Stimulated activated naive CD8-positive, alpha-beta T cell treated with anti-CD3 and anti-CD28 coated beads, Interleukin-15, Interleukin-2, amounts not matched to agents 100 ng/mL and 50 ng/mL, for 24 hours (primary cell): Measurements from ENCODE around the gene ATP8A2.

ENCODE experiments used
- H3K27ac Mint-ChIP-seq: one replicate; pipeline ENCODE4 v1.8.0; 2021; ENCODE audit warnings: mild to moderate bottlenecking, mixed read lengths
- H3K27me3 Mint-ChIP-seq: one replicate; pipeline ENCODE4 v1.8.0; 2021; ENCODE audit warnings: mixed read lengths
- H3K36me3 Mint-ChIP-seq: one replicate; pipeline ENCODE4 v1.8.0; 2021; ENCODE audit warnings: low read depth, mixed read lengths
- H3K4me1 Mint-ChIP-seq: one replicate; pipeline ENCODE4 v1.8.0; 2021; ENCODE audit warnings: low read depth, mixed read lengths
- H3K4me3 Mint-ChIP-seq: one replicate; pipeline ENCODE4 v1.8.0; 2021; ENCODE audit warnings: mild to moderate bottlenecking, mixed read lengths
- H3K9me3 Mint-ChIP-seq: one replicate; pipeline ENCODE4 v1.8.0; 2021; ENCODE audit warnings: mixed read lengths

Gene ATP8A2

GRCh38 chr13:25678398-25678797 lies 306.6 kb downstream of the ATP8A2 start:
- H3K4me1 Mint-ChIP-seq: no peaks in the 10 kb centered on the region
- H3K36me3 Mint-ChIP-seq: no peaks in the 10 kb centered on the region
- H3K4me3 Mint-ChIP-seq: no peak overlapping the region
- H3K27me3 Mint-ChIP-seq: peaks cover 12% of the 10 kb centered on the region
- H3K27ac Mint-ChIP-seq: no peak overlapping the region
- H3K9me3 Mint-ChIP-seq: no peaks in the 10 kb centered on the region

- no peaks in the 10 kb centered on the region for H3K36me3 Mint-ChIP-seq
- H3K27me3 Mint-ChIP-seq: peaks cover 9% of the 10 kb centered on the region
- no peak overlapping the region for H3K4me3 Mint-ChIP-seq
- H3K4me1 Mint-ChIP-seq: no peaks in the 10 kb centered on the region
- H3K9me3 Mint-ChIP-seq: no peaks in the 10 kb centered on the region
- H3K27ac Mint-ChIP-seq: no peak overlapping the region
Observed at GRCh38 chr13:25679159-25679558, 307.4 kb downstream of the ATP8A2 start.

- Mint-ChIP-seq H3K36me3 (no peaks in the 10 kb centered on the region), H3K27ac (no peak overlapping the region), H3K4me1 (no peaks in the 10 kb centered on the region), H3K4me3 (no peak overlapping the region), H3K9me3 (no peaks in the 10 kb centered on the region), H3K27me3 (peaks cover 3% of the 10 kb centered on the region)
Observed at GRCh38 chr13:25679936-25680335, 308.2 kb downstream of the ATP8A2 start.

GRCh38 chr13:25682276-25682675 lies 310.5 kb downstream of the ATP8A2 start:
- H3K9me3 Mint-ChIP-seq: no peaks in the 10 kb centered on the region
- H3K4me3 Mint-ChIP-seq: no peak overlapping the region
- no peaks in the 10 kb centered on the region for H3K27me3 Mint-ChIP-seq
- H3K36me3 Mint-ChIP-seq: no peaks in the 10 kb centered on the region
- no peak overlapping the region for H3K27ac Mint-ChIP-seq
- H3K4me1 Mint-ChIP-seq: no peaks in the 10 kb centered on the region

- Mint-ChIP-seq H3K4me3 (no peak overlapping the region), H3K27me3 (no peaks in the 10 kb centered on the region), H3K4me1 (no peaks in the 10 kb centered on the region), H3K27ac (no peak overlapping the region), H3K36me3 (no peaks in the 10 kb centered on the region), H3K9me3 (no peaks in the 10 kb centered on the region)
Observed at GRCh38 chr13:25683056-25683455, 311.3 kb downstream of the ATP8A2 start.

GRCh38 chr13:25683662-25684370 lies 312.0 kb downstream of the ATP8A2 start:
- Mint-ChIP-seq H3K9me3 (no peaks in the 10 kb centered on the region), H3K4me3 (no peak overlapping the region), H3K36me3 (no peaks in the 10 kb centered on the region), H3K27ac (no peak overlapping the region), H3K4me1 (no peaks in the 10 kb centered on the region), H3K27me3 (no peaks in the 10 kb centered on the region)

- no peaks in the 10 kb centered on the region for H3K27me3 Mint-ChIP-seq
- H3K36me3 Mint-ChIP-seq: no peaks in the 10 kb centered on the region
Observed at GRCh38 chr13:25684491-25684890, 312.7 kb downstream of the ATP8A2 start.

GRCh38 chr13:25686831-25687470 lies 315.2 kb downstream of the ATP8A2 start:
- Mint-ChIP-seq H3K4me1 (no peaks in the 10 kb centered on the region), H3K27ac (no peak overlapping the region), H3K36me3 (no peaks in the 10 kb centered on the region), H3K9me3 (no peaks in the 10 kb centered on the region), H3K27me3 (no peaks in the 10 kb centered on the region), H3K4me3 (no peak overlapping the region)

More at GRCh38 chr13:25684491-25684890, 312.7 kb downstream of the ATP8A2 start:
- H3K27ac Mint-ChIP-seq: no peak overlapping the region
- no peaks in the 10 kb centered on the region for H3K4me1 Mint-ChIP-seq
- H3K9me3 Mint-ChIP-seq: no peaks in the 10 kb centered on the region
- no peak overlapping the region for H3K4me3 Mint-ChIP-seq

- Mint-ChIP-seq H3K27me3 (no peaks in the 10 kb centered on the region), H3K4me3 (no peak overlapping the region), H3K36me3 (no peaks in the 10 kb centered on the region), H3K4me1 (no peaks in the 10 kb centered on the region), H3K27ac (no peak overlapping the region), H3K9me3 (no peaks in the 10 kb centered on the region)
Observed at GRCh38 chr13:25687471-25688225, 315.9 kb downstream of the ATP8A2 start.

- H3K36me3 Mint-ChIP-seq: no peaks in the 10 kb centered on the region
- no peaks in the 10 kb centered on the region for H3K9me3 Mint-ChIP-seq
- H3K27me3 Mint-ChIP-seq: peaks cover 4% of the 10 kb centered on the region
- no peak overlapping the region for H3K27ac Mint-ChIP-seq
- H3K4me1 Mint-ChIP-seq: no peaks in the 10 kb centered on the region
- no peak overlapping the region for H3K4me3 Mint-ChIP-seq
Observed at GRCh38 chr13:25688536-25688935, 316.8 kb downstream of the ATP8A2 start.

GRCh38 chr13:25689539-25689938 lies 317.8 kb downstream of the ATP8A2 start:
- H3K9me3 Mint-ChIP-seq: no peaks in the 10 kb centered on the region
- no peaks in the 10 kb centered on the region for H3K4me1 Mint-ChIP-seq
- no peak overlapping the region for H3K27ac Mint-ChIP-seq
- no peaks in the 10 kb centered on the region for H3K36me3 Mint-ChIP-seq
- no peak overlapping the region for H3K4me3 Mint-ChIP-seq
- H3K27me3 Mint-ChIP-seq: peaks cover 4% of the 10 kb centered on the region

GRCh38 chr13:25690582-25690981 lies 318.8 kb downstream of the ATP8A2 start:
- H3K27me3 Mint-ChIP-seq: peaks cover 4% of the 10 kb centered on the region
- no peak overlapping the region for H3K4me3 Mint-ChIP-seq
- H3K9me3 Mint-ChIP-seq: no peaks in the 10 kb centered on the region
- H3K27ac Mint-ChIP-seq: no peak overlapping the region
- H3K4me1 Mint-ChIP-seq: no peaks in the 10 kb centered on the region
- H3K36me3 Mint-ChIP-seq: no peaks in the 10 kb centered on the region

- Mint-ChIP-seq H3K27ac (no peak overlapping the region), H3K4me1 (no peaks in the 10 kb centered on the region), H3K36me3 (no peaks in the 10 kb centered on the region), H3K4me3 (no peak overlapping the region), H3K9me3 (no peaks in the 10 kb centered on the region), H3K27me3 (peaks cover 4% of the 10 kb centered on the region)
Observed at GRCh38 chr13:25691654-25692053, 319.9 kb downstream of the ATP8A2 start.

- Mint-ChIP-seq H3K27ac (no peak overlapping the region), H3K9me3 (no peaks in the 10 kb centered on the region), H3K4me1 (no peaks in the 10 kb centered on the region), H3K36me3 (no peaks in the 10 kb centered on the region), H3K4me3 (no peak overlapping the region), H3K27me3 (peaks cover 4% of the 10 kb centered on the region)
Observed at GRCh38 chr13:25692099-25692498, 320.3 kb downstream of the ATP8A2 start.

- Mint-ChIP-seq H3K27me3 (no peaks in the 10 kb centered on the region), H3K36me3 (no peaks in the 10 kb centered on the region), H3K4me1 (no peaks in the 10 kb centered on the region)
Observed at GRCh38 chr13:25699056-25699455, 327.3 kb downstream of the ATP8A2 start.

More at GRCh38 chr13:25699056-25699455, 327.3 kb downstream of the ATP8A2 start:
- Mint-ChIP-seq H3K27ac (no peak overlapping the region), H3K9me3 (no peaks in the 10 kb centered on the region), H3K4me3 (no peak overlapping the region)
